HG02840 (cell line): ENCODE data around the gene TENM4.

Source experiments
- ATAC-seq: cut with Tn5 transposase; IDR thresholded peaks from one replicate; pipeline ENCODE4 v1.9.1; 2021; ENCODE audit warnings: mild to moderate bottlenecking, moderate library complexity, moderate number of reproducible peaks; ENCODE audit not compliant: unreplicated experiment, low FRiP score

Gene TENM4

DNA sequence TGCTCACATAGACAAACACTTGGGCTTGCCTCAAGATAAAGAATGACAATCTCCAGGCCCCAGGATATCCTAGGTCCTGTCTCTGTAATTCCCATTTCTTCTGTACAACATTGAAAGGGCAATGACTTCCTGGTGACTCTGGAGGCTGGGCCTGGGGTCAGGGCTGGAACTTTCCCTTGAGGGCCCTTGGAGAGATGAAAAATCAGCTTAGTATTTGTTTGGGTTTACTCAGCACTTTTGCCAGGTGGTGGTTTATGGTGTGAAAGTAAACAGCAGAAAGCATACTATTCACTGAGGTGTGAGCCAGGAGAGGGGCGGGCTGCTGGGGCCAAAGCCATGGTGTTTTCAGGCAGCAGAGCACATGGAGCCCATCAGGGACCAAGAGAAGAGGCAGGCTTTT lies 651.5 kb downstream of the TENM4 start:
- no peak for ATAC-seq

DNA sequence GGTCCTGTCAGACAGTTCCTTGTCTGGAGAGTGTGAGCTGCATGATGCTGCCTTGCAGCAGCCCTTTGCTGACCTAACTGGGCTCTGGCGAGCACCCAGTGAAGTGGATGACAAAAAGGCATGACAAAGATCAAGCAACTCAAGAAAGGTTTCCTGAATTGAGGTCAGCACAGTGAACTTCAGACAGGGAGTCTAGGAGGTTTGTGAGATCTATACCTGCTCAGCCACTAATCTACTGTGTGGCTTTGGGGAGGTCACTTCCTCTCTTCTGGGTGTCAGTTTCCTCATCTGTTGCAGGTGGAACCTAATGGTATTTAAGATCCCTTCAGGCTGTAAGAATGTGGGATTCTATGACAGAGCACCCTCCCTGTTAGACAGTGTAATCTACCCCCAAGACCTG lies 652.3 kb downstream of the TENM4 start:
- ATAC-seq, result no peak

DNA sequence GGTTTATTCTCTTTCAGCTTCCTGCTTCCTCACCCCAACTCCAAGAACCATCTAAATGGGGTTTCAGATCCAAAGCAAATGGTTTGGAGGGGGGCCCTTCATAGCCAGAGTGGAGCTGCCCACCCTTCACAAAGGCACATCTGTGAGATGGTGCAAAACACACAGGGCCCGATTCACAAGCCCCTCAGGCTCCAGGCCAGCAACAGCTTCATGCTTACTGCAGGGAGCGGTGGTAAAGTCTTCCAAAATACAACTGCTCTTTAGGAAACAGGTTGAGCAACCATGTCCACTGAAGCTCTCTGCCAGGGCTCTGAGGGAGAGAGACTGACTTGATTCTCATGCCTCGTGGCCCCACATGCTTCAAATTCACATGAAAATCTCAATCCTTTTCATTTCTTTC lies 653.1 kb downstream of the TENM4 start:
- ATAC-seq, result no peak

DNA sequence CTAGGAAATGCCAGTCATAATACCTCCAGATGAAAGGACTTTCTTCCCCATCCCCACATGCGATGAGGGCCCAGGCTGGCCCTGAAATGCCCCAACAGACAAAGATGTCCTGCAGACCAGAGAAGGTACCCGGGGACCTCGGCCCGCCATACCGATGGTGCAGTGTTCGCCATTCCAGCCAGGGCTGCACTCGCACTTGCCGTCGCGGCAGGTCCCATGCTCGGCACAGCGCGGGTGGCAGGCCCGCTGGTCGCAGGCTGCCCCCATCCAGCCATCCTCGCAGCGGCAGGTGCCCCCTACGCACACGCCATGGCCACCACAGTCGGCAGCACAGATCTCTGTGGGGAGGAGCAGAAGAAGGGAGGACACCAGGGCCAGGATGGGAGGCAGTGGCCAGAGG lies 654.1 kb downstream of the TENM4 start:
- ATAC-seq, result no peak

DNA sequence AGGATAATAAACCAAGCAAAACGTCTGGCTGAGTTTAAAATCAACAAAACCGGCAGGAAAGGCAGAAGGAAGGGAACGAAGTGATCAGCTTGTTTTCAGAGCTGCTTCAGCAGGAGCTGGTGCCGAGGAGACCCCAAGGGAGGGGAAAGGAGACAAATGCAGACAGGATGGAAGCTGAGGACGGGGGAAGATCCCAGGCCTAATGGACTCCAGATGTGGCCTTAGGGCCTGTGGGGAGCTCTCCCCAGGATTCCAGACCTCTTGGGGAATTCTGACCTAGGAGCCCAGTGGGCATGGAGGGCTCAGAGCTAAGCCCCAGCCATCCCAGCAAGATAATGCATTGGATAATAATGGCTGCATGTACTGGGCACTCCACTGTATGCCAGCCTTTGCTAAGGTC lies 654.7 kb downstream of the TENM4 start:
- ATAC-seq, result no peak

DNA sequence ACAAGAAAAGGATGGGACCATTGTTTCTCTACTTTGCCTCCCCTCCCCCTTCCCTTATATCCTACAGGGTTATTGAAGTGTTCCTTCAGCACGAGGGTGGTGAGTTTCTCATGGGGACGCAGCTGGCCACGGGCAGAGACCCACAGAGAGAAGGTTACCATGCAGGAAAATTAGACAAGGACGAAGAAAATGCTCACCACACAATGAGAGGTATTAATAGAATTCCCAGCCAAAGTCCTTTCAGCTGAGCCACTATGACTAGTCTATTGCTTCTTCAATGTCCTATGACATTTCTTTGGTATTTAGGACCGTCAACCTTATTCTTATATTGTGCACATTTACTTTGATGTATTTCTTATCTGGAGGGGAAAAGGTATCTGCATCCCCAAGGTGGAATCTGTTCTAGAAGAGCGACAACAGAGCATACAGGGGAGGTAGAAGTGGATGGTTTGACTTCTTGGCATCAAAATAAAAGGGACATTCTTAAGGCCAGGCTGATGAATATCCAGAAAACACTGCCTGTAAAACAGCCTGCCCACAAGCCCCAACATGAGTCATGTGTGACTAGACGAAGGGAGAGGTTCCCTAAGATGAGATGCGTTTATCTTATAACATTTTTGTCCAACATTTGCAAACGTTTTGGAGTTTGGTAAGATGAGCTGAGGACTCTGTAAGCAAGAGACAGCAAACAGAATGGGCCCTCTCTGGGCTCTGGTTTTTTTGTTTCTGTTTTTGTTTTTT lies 656.3 kb downstream of the TENM4 start:
- no peak for ATAC-seq

DNA sequence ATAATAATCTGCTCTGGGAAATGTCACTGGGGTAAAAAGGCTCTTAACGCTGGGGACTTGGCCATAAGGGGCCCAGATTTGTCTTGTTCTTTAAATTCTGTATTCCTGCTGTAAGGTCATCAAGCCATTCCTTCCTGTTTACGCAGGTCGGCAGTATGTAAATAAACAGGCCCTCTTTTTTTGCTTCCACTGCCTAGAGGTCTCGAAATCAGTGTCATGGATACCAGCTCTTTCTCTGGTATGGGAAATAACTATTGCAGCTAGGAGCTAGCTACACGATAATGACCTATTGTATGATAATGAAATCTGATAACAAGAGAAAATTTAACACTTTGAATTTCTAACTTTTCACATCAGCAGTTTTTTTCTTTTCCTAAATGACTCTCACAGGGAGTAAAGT lies 657.0 kb downstream of the TENM4 start:
- ATAC-seq, result no peak

DNA sequence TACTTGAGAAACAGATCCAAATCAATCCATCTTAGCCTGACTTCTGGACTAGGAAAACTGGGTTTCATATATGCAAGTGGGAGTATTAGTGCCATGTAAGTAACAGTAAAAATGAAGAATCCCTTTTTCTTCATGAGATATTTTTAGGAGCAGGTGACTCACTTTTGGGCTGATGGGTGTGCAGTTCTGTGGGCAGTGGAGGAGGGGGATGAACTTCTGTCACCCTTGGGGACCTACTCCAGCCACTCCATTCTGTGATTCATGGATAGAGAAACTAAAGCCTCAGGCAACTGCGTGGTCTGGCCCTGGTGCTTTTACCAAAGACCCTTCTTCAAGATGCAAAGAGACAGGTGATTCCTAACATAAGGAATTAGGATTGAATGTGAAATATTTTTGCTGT lies 657.5 kb downstream of the TENM4 start:
- ATAC-seq, result no peak

DNA sequence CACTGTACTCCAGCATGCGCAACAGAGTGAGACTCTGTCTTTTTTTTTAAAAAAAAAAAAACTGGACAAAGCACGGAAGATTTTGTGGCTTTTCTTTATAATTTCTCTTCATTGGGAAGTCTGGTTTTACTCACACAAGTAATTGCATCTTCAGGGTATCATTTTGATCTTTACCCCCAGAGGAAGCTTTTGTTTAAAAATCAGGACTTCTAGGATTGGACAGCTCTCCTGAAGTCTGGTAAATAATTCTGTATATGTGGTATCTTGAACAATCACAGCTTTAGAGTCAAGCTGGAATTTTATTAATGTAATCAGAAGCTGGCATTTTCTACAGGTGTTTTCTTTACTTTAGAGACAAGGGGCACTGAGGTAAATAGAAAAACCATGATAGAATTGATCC lies 658.1 kb downstream of the TENM4 start:
- no peak for ATAC-seq

DNA sequence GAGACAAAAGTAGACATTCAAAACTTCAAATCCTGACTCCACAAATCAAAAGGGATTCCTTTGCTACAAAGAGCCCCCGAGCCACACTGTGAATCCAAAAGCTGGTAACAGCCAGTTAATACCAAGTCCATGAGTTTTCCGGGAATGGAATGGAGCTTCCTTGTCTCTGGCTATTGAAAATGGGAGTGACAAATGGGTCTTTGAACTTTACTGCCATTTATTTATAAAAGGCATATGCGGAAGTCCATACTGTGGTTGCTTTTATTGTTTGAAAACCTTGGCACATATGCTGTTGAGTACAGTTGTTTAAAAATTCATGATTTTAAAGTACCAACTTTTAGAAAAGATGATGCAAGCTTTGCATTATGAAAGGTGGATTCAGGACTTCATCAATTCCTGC lies 659.9 kb downstream of the TENM4 start:
- ATAC-seq, result no peak

DNA sequence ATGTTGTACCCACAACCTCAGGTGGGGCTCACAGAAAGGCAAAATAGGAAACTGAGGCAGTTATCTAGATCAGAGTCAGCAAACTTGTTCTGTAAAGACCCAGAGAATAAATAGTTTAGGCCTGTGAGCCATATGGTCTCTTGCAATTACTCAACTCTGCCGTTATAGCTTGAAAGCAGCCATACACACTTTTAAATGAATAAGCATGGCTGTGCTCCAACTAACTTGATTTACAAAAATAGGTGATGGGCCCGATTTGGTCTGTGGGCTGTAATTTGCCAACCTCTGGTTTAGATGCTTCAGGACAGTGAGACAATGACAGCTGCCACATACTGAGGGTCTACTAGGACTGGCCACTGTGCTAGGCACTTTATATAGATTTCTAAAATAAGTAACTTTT lies 667.3 kb downstream of the TENM4 start:
- ATAC-seq, result no peak

DNA sequence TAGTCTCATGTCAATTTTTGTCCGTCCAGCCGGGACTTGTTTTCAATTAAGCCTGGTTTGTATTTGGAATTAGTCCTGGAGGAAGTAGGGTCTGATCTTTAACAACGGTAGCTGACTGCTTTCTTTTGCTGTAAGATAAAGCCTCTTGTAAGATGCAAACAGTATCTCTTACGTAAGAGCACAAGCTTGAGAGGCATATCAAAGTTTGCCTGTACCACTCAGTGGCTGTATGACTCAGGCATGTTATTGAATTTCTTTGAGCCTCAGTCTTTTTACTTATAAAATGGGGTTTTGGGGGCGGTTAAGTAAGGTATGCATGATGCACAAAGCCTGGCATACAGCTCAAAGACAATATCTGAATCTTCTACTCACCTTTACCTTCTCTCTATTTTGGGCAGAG lies 667.8 kb downstream of the TENM4 start:
- ATAC-seq, result no peak

DNA sequence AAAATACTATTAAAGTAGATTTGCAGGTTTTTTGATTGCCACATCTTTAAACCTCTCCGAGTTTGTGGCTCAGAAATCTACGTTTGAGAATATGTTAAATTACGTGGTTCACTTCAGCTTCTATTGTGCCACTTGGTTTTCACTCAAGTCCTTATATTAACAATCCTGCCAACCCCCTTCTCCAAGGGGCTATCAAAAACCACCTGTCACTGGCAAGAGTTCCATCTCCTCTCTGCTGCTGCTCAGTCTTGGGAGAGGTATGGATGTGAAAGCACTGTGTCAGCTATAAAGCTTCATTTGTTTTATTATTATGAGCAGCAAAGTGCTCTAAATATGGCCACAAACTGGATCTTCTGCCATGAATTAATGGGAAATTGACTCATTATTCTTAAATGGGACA lies 668.6 kb downstream of the TENM4 start:
- ATAC-seq, result no peak

DNA sequence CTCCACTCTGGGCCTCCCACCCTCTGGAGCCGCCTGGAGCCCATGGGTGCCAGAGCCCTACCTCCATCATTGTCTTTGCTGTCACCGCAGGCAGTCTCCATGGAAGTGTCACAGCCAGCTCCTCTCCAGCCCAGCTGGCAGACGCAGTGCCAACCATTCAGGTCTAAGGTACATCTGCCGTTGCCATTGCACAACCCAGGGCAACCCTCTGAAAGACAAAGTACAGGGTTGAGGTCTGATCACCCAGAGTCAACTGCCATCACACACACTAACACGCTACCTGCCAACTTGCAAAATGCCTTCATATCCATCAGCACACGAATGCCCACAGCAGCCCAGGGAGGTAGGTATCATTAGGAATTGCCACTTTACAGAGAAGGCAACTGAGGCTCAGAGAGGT lies 669.9 kb downstream of the TENM4 start:
- ATAC-seq, result no peak

DNA sequence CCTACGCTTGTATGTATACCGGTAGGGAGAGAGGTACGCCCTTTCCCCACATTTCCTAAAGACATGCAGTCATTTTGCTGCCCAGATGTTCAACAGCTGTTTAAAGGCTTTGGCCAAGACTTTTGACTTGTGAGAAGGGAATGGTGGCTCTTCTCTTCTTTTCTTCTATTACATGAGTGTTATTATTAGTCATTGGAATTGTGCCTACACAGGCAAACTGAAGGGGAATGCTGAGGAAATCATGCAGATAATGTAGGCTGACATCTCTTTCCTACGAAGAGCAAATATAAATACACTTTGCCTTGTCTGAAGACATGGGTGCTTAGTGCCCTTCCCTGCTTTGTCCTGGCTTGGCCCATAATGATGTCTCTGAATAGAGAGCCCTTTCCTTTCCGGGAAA lies 671.9 kb downstream of the TENM4 start:
- no peak for ATAC-seq

DNA sequence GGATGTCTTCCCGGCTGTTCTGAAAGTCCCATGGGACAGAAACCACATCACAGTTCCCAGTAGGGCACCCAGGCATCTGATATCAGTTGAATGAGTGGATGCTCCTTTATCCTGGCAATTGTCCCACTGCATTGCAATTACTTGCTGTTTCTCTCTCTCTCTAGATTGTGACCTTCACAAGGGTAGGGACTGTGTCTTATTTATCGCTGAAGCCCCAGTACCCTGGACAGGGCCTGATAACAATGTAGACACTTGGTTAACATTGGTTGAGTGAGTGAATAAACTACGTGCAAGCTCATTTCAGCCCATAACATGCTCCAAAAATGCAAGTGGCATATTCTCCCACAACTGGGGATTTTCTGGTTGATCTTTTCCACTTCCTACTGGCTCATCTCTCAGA lies 672.5 kb downstream of the TENM4 start:
- no peak for ATAC-seq

DNA sequence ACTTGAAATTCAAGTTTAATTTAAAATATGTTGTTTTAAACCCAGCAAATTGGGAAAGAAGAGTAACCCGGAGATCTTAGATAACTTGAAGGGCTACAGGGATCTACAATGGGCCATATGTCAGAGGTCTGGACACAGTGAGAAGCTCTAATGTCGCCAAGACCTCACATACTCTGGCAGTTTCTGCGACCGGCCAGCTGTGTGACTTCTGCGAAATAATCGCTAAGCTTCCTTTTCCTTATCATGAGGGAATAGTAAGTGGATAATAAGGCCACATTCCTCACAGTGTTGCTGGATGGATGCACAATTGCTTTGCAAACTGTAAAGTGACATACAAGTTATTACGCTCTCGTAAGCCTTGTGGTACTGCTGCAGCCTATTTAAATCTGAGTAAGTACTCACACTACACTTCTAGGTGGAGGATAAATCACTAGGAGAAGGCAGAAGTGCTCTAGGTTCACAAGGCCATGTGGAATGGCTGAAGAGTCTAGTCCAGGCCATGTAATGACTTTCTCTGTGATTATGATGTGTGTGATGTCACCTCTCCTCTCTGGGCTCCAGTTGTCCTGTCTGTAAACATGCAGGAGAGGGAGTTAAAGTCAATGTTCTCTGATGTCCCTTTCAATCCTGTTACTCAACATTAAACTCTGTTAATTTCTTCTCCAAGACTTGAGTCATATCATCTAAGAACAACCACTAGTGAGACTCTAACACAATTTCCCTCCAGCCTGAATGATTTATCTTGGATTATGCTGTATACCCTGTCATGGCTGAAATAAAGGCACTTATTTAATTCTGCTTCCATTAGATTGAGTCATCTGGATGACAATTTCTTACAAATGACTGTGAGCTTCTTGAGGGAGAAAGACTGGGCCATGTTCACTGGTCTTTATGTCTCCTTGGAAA lies 673.5 kb downstream of the TENM4 start:
- ATAC-seq, result no peak

DNA sequence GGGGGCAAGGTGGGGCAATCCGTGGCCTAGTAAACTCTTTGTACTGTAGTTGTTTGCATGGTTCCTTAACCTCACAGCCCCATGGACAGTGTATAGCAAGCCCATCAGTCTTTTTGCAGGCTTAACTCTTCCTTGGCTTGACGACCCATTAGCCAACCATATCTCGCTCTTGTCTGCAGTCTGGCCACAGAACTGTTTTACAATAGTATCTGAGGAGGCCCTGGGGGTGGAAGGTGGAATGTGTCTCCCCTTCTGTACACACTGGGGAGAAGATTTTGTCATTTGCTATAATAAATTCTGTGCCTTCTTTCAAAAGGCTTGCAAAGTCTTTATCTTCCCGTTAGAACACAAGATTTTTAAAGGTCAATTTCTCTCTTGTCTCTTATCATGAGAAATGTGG lies 675.9 kb downstream of the TENM4 start:
- no peak for ATAC-seq

DNA sequence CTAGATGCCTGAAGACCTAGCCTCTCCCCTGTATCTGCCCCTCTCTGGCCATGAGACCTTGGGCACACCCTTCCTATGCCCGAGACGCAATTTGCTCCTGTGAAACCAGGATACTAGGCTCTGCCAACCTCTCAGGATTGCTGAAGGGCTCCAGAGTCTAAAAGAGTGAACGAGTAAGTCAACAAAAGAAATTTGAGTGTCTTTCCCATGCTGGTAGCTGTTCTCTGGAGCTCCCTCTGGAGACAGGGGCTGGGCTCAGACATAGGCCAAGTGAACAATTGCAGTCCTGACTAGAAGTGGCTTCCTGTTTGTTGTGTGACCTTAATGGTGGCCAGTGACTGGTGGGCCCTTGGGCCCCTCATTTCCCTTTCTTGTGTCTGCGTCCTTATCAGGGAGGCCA lies 677.2 kb downstream of the TENM4 start:
- ATAC-seq, result no peak

DNA sequence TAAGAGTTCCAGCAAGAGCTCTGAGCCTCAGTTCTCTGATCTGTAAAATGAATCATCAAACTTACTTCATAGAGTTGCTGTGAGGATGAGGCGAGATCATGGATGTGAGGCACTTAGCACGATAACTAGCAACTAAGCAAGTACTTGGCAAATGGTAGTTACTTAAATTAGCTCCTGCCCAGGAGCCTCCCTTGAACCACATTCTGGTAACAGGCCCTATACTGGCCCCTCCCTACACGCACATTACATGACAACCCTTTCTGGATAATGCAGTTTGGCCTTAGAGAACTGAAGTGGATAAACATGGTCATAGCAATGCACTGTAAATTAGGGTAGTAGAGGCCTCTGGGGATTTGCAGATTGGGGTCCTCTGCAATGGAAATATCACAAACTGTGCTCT lies 678.7 kb downstream of the TENM4 start:
- ATAC-seq, result no peak

DNA sequence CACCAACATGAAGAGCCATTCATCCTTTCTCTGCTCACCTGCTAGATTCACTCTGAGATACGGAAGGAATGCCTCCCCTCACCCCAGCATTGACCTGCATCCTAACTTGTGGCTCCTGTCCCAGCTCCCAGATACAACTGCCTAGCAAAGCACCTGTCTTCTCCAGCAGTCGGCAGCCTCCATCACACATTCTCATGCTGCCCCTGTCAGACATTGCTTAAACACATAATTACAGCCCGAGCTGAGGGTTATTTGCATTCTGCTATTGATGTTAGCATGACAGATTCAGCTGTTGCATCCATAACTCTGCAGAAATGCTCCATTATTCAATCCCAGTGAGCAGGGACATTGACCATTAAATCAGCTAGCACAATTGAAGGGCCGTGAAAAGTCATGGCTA lies 681.8 kb downstream of the TENM4 start:
- ATAC-seq, result no peak

DNA sequence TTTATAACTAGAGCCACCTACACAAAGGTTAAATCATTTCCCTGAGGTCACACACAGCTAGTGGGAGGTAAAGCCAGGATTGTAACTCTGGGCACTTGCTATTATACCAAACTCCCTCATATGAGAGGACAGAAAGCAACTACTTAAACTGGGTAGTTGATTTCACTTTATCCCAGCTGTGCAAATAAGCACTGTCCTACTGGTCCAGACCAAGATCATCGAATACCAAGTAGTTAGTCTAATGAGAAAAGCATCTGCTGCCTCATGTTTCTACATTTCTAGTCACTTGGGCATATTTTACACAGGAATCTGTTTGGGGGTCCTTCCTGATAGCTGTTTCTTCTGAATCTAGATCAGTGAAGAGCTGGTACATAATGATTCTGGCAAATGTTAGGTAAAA lies 687.5 kb downstream of the TENM4 start:
- no peak for ATAC-seq
